Heart left ventricle (tissue), 16 donors: ENCODE measurements around the gene PTPN12. TPM values are rescaled to one million over a fixed set of nuclear protein-coding genes. Genes with fewer than 3 reads are reported as not detected.

Experiments used
- ATAC-seq, 4 donors: fragments of 200-7000 bp; cut with Tn5 transposase; one replicate each; pipeline ENCODE4 v1.9.1; 2020 to 2022; ENCODE audit warnings: moderate library complexity in 4 of 4, mild to moderate bottlenecking in 3 of 4, moderate number of reproducible peaks in 1 of 4
- DNase-seq, 5 donors: peaks; one replicate each; pipeline ENCODE4 v3.0.0-alpha.2; 2020
- H3K27ac ChIP-seq, 12 donors: fragments of 200-600 bp; sonication (generic) in 4 of 12; one replicate each; pipeline versions ENCODE4 v1.5.0 to v1.8.0; 2016 to 2022; ENCODE audit warnings: mild to moderate bottlenecking in 2 of 12
- H3K27me3 ChIP-seq, 9 donors: fragments of 200-600 bp; sonication (generic) in 2 of 9; one replicate each; pipeline versions ENCODE4 v1.5.1 to v1.8.0; 2016 to 2022; ENCODE audit warnings: mild to moderate bottlenecking in 3 of 9
- H3K36me3 ChIP-seq, 9 donors: fragments of 200-600 bp; sonication (generic) in 2 of 9; one replicate each; pipeline versions ENCODE4 v1.5.0 to v1.8.0; 2018 to 2022; ENCODE audit warnings: mild to moderate bottlenecking in 2 of 9
- H3K4me1 ChIP-seq, 12 donors: fragments of 200-600 bp; sonication (generic) in 4 of 12; one replicate each; pipeline versions ENCODE4 v1.5.0 to v1.8.0; 2016 to 2022; ENCODE audit warnings: mild to moderate bottlenecking in 3 of 12
- H3K4me3 ChIP-seq, 12 donors: fragments of 200-600 bp; sonication (generic) in 4 of 12; one replicate each; pipeline versions ENCODE4 v1.5.0 to v1.8.0; 2017 to 2022; ENCODE audit warnings: mild to moderate bottlenecking in 9 of 12, moderate library complexity in 4 of 12
- H3K9me3 ChIP-seq, 12 donors: fragments of 200-600 bp; sonication (generic) in 4 of 12; one replicate each; pipeline versions ENCODE4 v1.5.0 to v1.8.0; 2016 to 2022; ENCODE audit warnings: mild to moderate bottlenecking in 1 of 12
- POLR2A ChIP-seq, 2 donors: fragments of 450-650 bp; IDR thresholded peaks; one replicate each; pipeline ENCODE4 v1.6.1; 2017; ENCODE audit warnings: antibody characterized with exemption in 2 of 2, mild to moderate bottlenecking in 2 of 2, moderate library complexity in 2 of 2
- WGBS, 4 donors: extraction: QIAGEN DNeasy Blood & Tissue Kit in 2 of 4; methylation state at CpG; one replicate each; pipeline versions ENCODE4 v1.1.5 to v1.1.7; 2013 to 2018; 5-methylcytosine and 5-hydroxymethylcytosine counted together
- intact Hi-C, 10 donors: fragments of 100-400 bp; cut with DNase I; formaldehyde crosslinking; loops; one replicate each; pipeline versions ENCODE4 v1.11.1 to v1.14.2; 2022
- polyA plus RNA-seq, 2 donors: library from polyadenylated mRNA; stranded (reverse); fragments of 200-250 nt; gene quantifications; one replicate each; pipeline ENCODE4 v1.2.3, GENCODE V29; 2013
- total RNA-seq, 9 donors: library from RNA; depleted of rRNA in 2 of 9; stranded (reverse); fragments of >200 nt in 2 of 9; fragmentation: NEBNext Ultra II Directional in 3 of 9; extraction: Animal tissue kit (Norgen Biotek cat#: 25700) in 3 of 9; gene quantifications; one replicate each; pipeline versions ENCODE4 v1.1.0 to v1.2.4, GENCODE V29; 2016 to 2023
- TF ChIP-seq, protein P1 (sequence below), 12 donors: fragments of 200-600 bp; sonication (generic) in 4 of 12; IDR thresholded peaks; one replicate each; pipeline versions ENCODE4 v1.5.0 to v1.8.0; 2018 to 2022; ENCODE audit warnings: antibody characterized with exemption in 12 of 12, mild to moderate bottlenecking in 5 of 12
- donor health status: ischemic (EF 13 %, LVEDD 7.1; RV severe dilation, severe dysfunction).
- donor health status: healthy with polysubstance abuse.
- donor health status: DM: no; HTN: yes; CAD: no.
- donor health status: DM: no; HTN: no; CAD: no.
- donor health status: ischemic (EF 25% LVEDD 6.9; RV normal size, moderate dysfunction).
- donor health status: ischemic (EF 25% LVEDD 5.7; RV mildly dilated, moderate dysfunction).
- donor health status: healthy.
- donor health status: DM: yes; HTN: yes; CAD: no.
- donor health status: ischemic (EF 35%, LVEDD 5.7; RV mildly dilated, moderate dysfunction).
- donor health status: nonischemic (EF 11% LVEDD 7.7; RV severe dilation, severe dysfunction).
- donor health status: DM: yes; HTN: yes; CAD: no.
- donor health status: PGD.
- donor health status: ischemic (EF 29% LVEDD 5.4; RV normal size, mild dysfunction).
- donor health status: nonischemic (EF 23%, LVEDD 6.1; RV moderate dilation, normal function).

PTPN12 gene
- total and polyA plus RNA-seq, 11 donors: 33.9 to 83.9 (median 41.9) TPM

DNA sequence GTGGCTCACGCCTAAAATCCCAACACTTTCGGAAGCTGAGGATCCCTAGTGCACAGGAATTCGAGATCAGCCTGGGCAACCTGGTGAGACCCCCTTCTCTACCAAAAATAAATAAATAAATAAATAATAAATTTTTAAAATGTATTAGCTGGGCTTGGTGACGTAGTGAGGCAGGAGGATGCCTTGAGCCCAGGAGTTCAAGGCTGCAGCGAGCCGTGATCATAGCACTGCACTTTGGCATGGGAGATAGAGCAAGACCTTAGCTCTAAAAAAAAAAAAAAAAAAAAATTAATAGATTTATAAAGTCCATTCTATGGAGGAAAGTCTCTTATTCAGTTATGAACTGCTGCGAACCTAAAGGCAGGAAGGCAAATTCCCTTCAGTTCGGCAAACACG lies 1.1 kb upstream of the PTPN12 start:
- peak overlapping the region in 11 of 12 donors; percentile 86 to 100 (median 98) for H3K27ac ChIP-seq
- DNase-seq (no peak), ATAC-seq (no peak)
- peaks cover 0 to 31% (median 19%) of the 10 kb centered on the region in 12 donors for H3K4me1 ChIP-seq
- H3K27me3 ChIP-seq: no peaks in the 10 kb centered on the region
- H3K9me3 ChIP-seq: no peaks in the 10 kb centered on the region
- no peaks in the 10 kb centered on the region for H3K36me3 ChIP-seq
- intact Hi-C loops: loop anchor here in 8 of 10 donors (5.0 to 10.0 kb wide), 11 partner anchors 36 to 229 kb away; partner anchors contain the start of gene GSAP (in 4 of the 8)
- WGBS, 4 donors: 38 to 41% (median 39%) methylated on average over 9 of the region's 9 CpGs
- H3K4me3 ChIP-seq: peak overlapping the region; percentile 59 to 100 (median 95)
- TF ChIP-seq, protein P1, sequence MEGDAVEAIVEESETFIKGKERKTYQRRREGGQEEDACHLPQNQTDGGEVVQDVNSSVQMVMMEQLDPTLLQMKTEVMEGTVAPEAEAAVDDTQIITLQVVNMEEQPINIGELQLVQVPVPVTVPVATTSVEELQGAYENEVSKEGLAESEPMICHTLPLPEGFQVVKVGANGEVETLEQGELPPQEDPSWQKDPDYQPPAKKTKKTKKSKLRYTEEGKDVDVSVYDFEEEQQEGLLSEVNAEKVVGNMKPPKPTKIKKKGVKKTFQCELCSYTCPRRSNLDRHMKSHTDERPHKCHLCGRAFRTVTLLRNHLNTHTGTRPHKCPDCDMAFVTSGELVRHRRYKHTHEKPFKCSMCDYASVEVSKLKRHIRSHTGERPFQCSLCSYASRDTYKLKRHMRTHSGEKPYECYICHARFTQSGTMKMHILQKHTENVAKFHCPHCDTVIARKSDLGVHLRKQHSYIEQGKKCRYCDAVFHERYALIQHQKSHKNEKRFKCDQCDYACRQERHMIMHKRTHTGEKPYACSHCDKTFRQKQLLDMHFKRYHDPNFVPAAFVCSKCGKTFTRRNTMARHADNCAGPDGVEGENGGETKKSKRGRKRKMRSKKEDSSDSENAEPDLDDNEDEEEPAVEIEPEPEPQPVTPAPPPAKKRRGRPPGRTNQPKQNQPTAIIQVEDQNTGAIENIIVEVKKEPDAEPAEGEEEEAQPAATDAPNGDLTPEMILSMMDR (IDR thresholded peaks at IDR 0.05): no peak
- TF ChIP-seq POLR2A (IDR thresholded peaks at IDR 0.05): no peak

DNA sequence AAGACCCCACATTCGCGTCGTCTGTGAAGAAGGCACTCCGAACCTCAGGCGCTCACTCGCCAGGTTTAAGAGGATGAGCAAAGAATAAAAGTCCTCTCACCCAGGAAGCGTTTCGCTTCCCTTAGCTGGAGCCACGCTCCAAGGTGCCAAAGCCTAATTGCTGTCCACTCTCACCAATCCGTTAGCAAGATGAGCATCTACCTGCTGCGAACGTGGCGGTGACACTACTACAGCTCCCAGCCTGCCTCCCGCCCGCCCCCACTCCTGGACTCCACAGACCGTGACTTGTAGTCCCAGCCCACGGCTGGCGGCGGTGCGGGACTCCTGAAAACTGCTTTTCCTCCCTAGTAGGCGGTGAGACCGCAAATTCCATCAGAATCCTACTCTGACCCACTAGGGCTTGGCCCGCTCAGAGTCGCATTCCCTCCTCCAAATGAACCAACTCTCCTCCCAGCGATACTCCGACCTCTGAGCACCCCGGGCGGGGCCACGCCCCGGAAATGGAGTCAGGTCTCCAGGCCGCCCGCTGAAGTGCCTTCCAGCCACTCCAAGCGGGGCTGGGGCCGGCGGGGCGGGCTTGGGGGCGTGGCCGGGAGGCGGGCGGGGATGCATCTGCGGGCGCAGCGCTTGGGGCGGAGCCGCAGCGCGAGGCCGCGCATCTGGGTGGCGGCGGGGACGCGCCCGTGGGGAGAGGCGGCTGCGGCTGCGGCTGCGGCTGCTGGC lies 521 bp upstream of the PTPN12 start:
- intact Hi-C loops: loop anchor here in 8 of 10 donors (5.0 to 10.0 kb wide), 11 partner anchors 36 to 228 kb away; partner anchors contain the start of gene GSAP (in 4 of the 8)
- 0 to 2% (median 1%) methylated on average over 29 to 58 of the region's 58 CpGs for WGBS, 4 donors
- H3K4me1 ChIP-seq: peaks cover 5 to 36% (median 24%) of the 10 kb centered on the region in 12 donors
- peak; percentile 92 to 97 (median 94) for ATAC-seq
- H3K9me3 ChIP-seq: no peaks in the 10 kb centered on the region
- TF ChIP-seq, protein P1 (IDR thresholded peaks at IDR 0.05): no peak
- TF ChIP-seq POLR2A (IDR thresholded peaks at IDR 0.05): peak; percentile 96 to 99
- DNase-seq: peak; percentile 98 to 99 (median 99)
- H3K4me3 ChIP-seq: peak overlapping the region; percentile 75 to 100 (median 97)
- H3K27ac ChIP-seq: peak overlapping the region; percentile 98 to 100 (median 98)
- no peaks in the 10 kb centered on the region for H3K36me3 ChIP-seq
- H3K27me3 ChIP-seq: no peaks in the 10 kb centered on the region

DNA sequence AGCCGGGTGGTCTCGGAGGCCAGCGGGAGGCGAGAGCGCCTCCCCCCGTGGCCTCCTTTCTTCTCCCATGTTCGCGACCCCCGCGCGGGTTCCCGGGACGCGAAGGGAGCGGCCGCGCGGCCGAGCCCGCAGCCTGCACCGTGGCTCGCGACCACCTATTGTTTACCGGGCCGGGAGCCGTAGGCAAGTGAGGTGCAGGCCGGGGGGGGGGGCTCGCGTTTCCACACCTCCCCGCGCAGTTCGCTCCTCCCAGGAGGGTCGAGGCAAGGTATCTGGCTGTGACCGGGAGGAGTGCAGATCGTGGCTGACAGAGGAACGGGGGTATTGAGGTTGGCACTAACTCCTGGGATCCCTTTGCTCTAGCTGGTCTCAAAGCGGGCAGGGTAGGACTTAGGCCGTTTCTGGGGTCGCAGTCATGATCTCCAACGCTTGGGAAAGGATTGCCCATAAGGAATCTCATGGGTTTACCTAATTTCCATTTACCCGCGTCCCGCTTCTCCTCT lies 734 bp downstream of the PTPN12 start:
- no peaks in the 10 kb centered on the region for H3K36me3 ChIP-seq
- 0% methylated on average over 16 to 43 of the region's 43 CpGs for WGBS, 4 donors
- peak overlapping the region; percentile 75 to 100 (median 97) for H3K4me3 ChIP-seq
- TF ChIP-seq POLR2A (IDR thresholded peaks at IDR 0.05): no peak
- TF ChIP-seq, protein P1 (IDR thresholded peaks at IDR 0.05): no peak
- peaks cover 12 to 49% (median 35%) of the 10 kb centered on the region in 12 donors for H3K4me1 ChIP-seq
- intact Hi-C loops: loop anchor here in 8 of 10 donors (5.0 to 10.0 kb wide), 11 partner anchors 34 to 227 kb away; partner anchors contain the start of gene GSAP (in 4 of the 8)
- ATAC-seq (peak; percentile 0 to 5 (median 3)), DNase-seq (peak in 3 of 5 donors; percentile 35 to 54 (median 45))
- peak overlapping the region; percentile 98 to 100 (median 98) for H3K27ac ChIP-seq
- H3K27me3 ChIP-seq: no peaks in the 10 kb centered on the region
- no peaks in the 10 kb centered on the region for H3K9me3 ChIP-seq
